ENCODE data around the gene ZNF839. TPM values are rescaled to one million over a fixed set of nuclear protein-coding genes. Genes with fewer than 3 reads are reported as not detected.

ZNF839 gene
- total RNA-seq, 2 donors from 2014 or later, result 4.2 to 7.0 TPM

DNA sequence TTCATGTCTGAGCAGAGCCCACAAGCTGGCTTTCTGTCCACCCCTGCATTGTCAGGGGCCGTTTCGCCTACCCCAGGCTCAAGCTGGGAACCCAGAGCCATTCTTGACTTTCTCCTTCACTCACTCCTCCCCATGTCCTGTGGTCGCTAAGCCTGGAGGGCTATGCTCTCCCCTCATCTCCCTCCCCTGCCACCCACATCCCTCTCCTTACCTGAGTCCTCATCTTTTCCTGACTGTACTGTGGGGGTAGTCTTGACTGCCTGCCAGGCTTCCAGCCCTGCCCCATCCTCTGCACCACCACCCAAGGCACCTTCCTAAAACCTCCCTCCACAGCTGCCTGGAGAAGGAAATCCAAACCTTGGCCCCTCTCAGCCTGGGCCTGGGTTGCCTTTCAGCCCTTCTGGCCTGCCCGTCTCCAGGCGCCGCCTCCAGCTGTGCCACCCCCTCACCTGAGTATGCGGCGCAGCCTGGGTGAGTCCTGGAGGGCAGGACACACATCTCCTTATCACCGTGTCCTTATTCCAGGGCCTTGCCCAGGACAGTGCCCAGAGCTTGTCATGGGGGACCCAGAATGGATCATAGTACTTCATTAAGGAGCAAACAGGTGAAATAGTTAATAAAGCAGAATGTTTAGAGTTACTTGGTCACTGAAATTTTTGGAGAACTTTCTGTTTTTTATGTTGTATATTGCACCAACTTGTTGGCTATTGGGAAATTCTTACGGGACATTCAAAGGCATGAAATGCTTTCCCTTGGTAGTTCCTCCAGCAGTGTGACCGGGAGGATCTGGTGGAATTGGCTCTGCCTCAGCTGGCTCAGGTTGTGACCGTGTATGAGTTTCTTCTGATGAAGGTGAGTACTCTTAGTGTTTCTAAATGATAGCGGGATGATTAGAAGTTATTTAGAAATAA, 14.5 kb downstream of the ZNF839 start:
- Histone ChIP-seq H3K27me3 (replicated peaks; ENCODE audit: insufficient read depth) (no peaks in the 10 kb centered on the region), H3K9me3 (no peaks in the 10 kb centered on the region), H3K4me1 (ENCODE audit: control insufficient read depth in 1 of 2, low read depth in 2 of 2) (no peaks in the 10 kb centered on the region), H3K27ac (no peak overlapping the region), H3K4me3 (no peak overlapping the region), H3K36me3 (peaks cover 18% of the 10 kb centered on the region)
- DNase-seq (ENCODE audit: low spot score) (no peak), ATAC-seq (ENCODE audit: insufficient number of reproducible peaks, low FRiP score, low read depth) (no peak)
- TF ChIP-seq, protein P1, sequence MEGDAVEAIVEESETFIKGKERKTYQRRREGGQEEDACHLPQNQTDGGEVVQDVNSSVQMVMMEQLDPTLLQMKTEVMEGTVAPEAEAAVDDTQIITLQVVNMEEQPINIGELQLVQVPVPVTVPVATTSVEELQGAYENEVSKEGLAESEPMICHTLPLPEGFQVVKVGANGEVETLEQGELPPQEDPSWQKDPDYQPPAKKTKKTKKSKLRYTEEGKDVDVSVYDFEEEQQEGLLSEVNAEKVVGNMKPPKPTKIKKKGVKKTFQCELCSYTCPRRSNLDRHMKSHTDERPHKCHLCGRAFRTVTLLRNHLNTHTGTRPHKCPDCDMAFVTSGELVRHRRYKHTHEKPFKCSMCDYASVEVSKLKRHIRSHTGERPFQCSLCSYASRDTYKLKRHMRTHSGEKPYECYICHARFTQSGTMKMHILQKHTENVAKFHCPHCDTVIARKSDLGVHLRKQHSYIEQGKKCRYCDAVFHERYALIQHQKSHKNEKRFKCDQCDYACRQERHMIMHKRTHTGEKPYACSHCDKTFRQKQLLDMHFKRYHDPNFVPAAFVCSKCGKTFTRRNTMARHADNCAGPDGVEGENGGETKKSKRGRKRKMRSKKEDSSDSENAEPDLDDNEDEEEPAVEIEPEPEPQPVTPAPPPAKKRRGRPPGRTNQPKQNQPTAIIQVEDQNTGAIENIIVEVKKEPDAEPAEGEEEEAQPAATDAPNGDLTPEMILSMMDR (IDR thresholded peaks at IDR 0.05), result no peak

DNA sequence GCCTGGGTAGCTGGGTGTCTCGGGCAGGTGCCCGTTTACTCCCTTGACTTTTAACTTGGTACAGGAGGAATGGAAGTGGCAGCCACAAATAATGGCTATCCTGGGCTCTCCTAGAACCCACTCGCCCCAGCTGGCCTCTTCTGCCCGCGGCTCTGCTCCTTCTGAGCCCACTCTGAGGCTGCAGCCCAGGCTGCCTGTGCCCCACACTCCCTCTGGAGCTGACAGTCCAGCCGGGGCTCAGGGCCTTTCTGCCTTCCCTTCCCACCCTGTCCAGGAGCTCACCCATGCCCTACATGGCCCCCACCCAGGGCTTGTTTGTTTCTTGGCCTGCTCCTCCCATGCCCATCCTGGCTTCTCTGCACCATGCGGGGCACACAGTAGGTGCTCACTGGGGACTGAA, 15.6 kb downstream of the ZNF839 start:
- Histone ChIP-seq H3K36me3 (peaks cover 18% of the 10 kb centered on the region), H3K4me3 (no peak overlapping the region), H3K4me1 (ENCODE audit: control insufficient read depth in 1 of 2, low read depth in 2 of 2) (no peaks in the 10 kb centered on the region), H3K27ac (no peak overlapping the region), H3K9me3 (no peaks in the 10 kb centered on the region), H3K27me3 (replicated peaks; ENCODE audit: insufficient read depth) (no peaks in the 10 kb centered on the region)
- DNase-seq (ENCODE audit: low spot score), result no peak
- ATAC-seq (ENCODE audit: insufficient number of reproducible peaks, low FRiP score, low read depth), result no peak
- TF ChIP-seq, protein P1 (IDR thresholded peaks at IDR 0.05), result no peak

DNA sequence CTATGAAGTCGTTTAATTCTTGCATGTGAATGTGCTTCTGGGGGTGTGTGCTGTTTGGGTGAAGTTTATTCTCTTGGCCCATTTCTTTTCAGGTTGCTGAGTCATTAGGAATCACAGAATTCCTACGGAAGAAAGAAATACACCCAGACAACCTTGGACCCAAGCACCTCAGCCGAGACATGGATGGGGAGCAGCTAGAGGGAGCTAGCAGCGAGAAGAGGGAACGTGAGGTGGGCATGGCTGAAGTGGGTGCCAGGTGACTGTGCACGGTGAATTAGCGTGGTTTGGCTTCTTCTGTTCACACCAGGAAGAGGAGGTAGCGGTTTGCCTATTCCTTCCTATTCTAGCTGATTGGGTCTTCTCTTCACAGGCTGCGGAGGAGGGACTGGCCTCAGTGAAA, 19.2 kb downstream of the ZNF839 start:
- no peaks in the 10 kb centered on the region for H3K9me3 ChIP-seq
- no peak overlapping the region for H3K27ac ChIP-seq
- DNase-seq (ENCODE audit: low spot score) (no peak), ATAC-seq (ENCODE audit: insufficient number of reproducible peaks, low FRiP score, low read depth) (no peak)
- H3K4me3 ChIP-seq, result no peak overlapping the region
- no peaks in the 10 kb centered on the region for H3K27me3 ChIP-seq (replicated peaks; ENCODE audit: insufficient read depth)
- H3K36me3 ChIP-seq, result peaks cover 32% of the 10 kb centered on the region
- TF ChIP-seq, protein P1 (IDR thresholded peaks at IDR 0.05), result no peak
- no peaks in the 10 kb centered on the region for H3K4me1 ChIP-seq (ENCODE audit: control insufficient read depth in 1 of 2, low read depth in 2 of 2)

DNA sequence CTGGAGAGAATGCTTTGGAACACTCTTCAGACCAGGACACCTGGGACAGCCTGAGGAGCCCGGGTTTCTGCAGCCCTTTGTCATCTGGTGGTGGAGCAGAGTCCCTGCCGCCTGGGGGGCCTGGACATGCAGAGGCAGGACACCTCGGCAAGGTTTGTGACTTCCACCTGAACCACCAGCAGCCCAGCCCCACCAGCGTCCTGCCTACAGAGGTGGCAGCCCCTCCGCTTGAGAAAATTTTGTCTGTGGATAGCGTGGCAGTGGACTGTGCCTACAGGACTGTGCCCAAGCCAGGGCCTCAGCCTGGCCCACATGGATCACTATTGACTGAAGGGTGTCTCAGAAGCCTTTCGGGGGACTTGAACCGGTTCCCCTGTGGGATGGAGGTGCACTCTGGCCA, 22.0 kb downstream of the ZNF839 start:
- no peaks in the 10 kb centered on the region for H3K4me1 ChIP-seq (ENCODE audit: control insufficient read depth in 1 of 2, low read depth in 2 of 2)
- no peaks in the 10 kb centered on the region for H3K9me3 ChIP-seq
- DNase-seq (ENCODE audit: low spot score) (no peak), ATAC-seq (ENCODE audit: insufficient number of reproducible peaks, low FRiP score, low read depth) (no peak)
- H3K36me3 ChIP-seq, result peaks cover 30% of the 10 kb centered on the region
- no peaks in the 10 kb centered on the region for H3K27me3 ChIP-seq (replicated peaks; ENCODE audit: insufficient read depth)
- TF ChIP-seq, protein P1 (IDR thresholded peaks at IDR 0.05), result no peak
- no peak overlapping the region for H3K4me3 ChIP-seq
- H3K27ac ChIP-seq, result no peak overlapping the region

DNA sequence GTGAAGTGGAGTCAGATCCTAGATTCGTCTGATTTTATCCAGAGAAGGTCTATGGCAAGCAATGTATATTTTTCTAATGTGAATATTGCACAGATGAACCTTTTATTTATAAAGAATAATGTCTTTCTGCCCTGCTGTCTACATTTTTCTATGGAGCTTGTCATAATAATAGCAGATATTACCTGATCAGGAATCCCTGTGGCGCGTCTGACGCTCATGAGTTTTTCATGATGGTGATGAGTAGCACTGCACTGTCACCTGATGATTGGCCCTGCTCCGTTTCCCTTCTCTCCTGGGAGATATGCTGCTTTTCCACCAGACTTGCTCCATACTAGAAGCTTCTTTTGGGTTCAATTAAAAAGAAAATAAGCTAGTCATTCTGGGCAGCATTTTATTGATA, 22.7 kb downstream of the ZNF839 start:
- DNase-seq (ENCODE audit: low spot score) (no peak), ATAC-seq (ENCODE audit: insufficient number of reproducible peaks, low FRiP score, low read depth) (no peak)
- TF ChIP-seq, protein P1 (IDR thresholded peaks at IDR 0.05), result no peak
- no peak overlapping the region for H3K4me3 ChIP-seq
- no peak overlapping the region for H3K27ac ChIP-seq
- H3K9me3 ChIP-seq, result no peaks in the 10 kb centered on the region
- no peaks in the 10 kb centered on the region for H3K27me3 ChIP-seq (replicated peaks; ENCODE audit: insufficient read depth)
- H3K36me3 ChIP-seq, result peaks cover 33% of the 10 kb centered on the region
- H3K4me1 ChIP-seq (ENCODE audit: control insufficient read depth in 1 of 2, low read depth in 2 of 2), result no peaks in the 10 kb centered on the region
